Fibroblast of villous mesenchyme (primary cell): ENCODE measurements around the gene THSD4. TPM values are rescaled to one million over a fixed set of nuclear protein-coding genes. Genes with fewer than 3 reads are reported as not detected.

Source experiments
- DNase-seq: peaks from one replicate; pipeline ENCODE4 v3.0.0-alpha.2; 2010; ENCODE audit warnings: low read depth
- H3K4me3 ChIP-seq: 2 replicates; pipeline ENCODE4 v1.5.1; 2011; ENCODE audit warnings: low read depth, mild to moderate bottlenecking, low read length
- CTCF ChIP-seq: IDR thresholded peaks from 2 replicates; pipeline ENCODE4 v1.5.1; 2012; ENCODE audit warnings: low read depth, mild to moderate bottlenecking, low read length; ENCODE audit not compliant: insufficient read depth
- total RNA-seq: library from RNA; depleted of rRNA; stranded (reverse); fragments of >200 nt; gene quantifications from 2 replicates; pipeline ENCODE4 v1.2.3, GENCODE V29; 2012

The THSD4 gene
- total RNA-seq, 1 donor, result 76.4 TPM

GRCh38 chr15:71114066-71114680 is 1.1 kb upstream of the THSD4 start:
- no peak overlapping the region for H3K4me3 ChIP-seq
- no peak for TF ChIP-seq CTCF
- no peak for DNase-seq

GRCh38 chr15:71115567-71116351 is 488 bp downstream of the THSD4 start:
- peak; percentile 58 for DNase-seq
- peak overlapping the region; percentile 75 for H3K4me3 ChIP-seq
- no peak for TF ChIP-seq CTCF

- TF ChIP-seq CTCF, result no peak
- H3K4me3 ChIP-seq, result peak overlapping the region; percentile 75
- DNase-seq, result no peak
Observed at GRCh38 chr15:71116366-71116765, 1.1 kb downstream of the THSD4 start.

- DNase-seq, result no peak
- H3K4me3 ChIP-seq, result peak overlapping the region; percentile 75
Observed at GRCh38 chr15:71116942-71117341, 1.7 kb downstream of the THSD4 start.

GRCh38 chr15:71117714-71118305 is 2.5 kb downstream of the THSD4 start:
- no peak for TF ChIP-seq CTCF
- DNase-seq, result no peak
- no peak overlapping the region for H3K4me3 ChIP-seq

More at GRCh38 chr15:71116942-71117341, 1.7 kb downstream of the THSD4 start:
- TF ChIP-seq CTCF, result no peak

GRCh38 chr15:71118345-71118744 is 3.1 kb downstream of the THSD4 start:
- no peak for DNase-seq
- no peak for TF ChIP-seq CTCF
- no peak overlapping the region for H3K4me3 ChIP-seq
